ENCODE data around the gene SLC6A9.

The SLC6A9 gene

DNA sequence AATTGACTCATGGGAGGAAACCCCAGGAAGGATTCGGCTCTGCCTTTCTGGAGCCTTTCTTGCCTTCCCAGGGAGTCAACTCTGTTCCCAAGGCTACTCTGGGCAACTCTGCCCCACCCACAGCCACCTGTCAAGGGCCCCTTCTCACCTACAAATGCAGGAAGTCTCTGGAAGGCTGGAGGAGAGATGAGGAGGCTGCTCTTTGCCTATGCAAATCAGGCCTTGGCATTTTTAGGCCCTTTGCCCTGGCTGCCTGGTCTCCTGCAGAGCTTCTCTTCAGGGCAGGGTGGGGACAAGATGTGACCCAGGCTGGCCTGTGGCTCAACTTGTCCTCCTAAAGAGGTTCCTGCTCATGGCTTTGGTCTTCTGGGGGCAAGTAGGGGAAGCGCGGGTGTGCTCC, 5.4 kb downstream of the SLC6A9 start:
- no peak for FAIRE-seq

DNA sequence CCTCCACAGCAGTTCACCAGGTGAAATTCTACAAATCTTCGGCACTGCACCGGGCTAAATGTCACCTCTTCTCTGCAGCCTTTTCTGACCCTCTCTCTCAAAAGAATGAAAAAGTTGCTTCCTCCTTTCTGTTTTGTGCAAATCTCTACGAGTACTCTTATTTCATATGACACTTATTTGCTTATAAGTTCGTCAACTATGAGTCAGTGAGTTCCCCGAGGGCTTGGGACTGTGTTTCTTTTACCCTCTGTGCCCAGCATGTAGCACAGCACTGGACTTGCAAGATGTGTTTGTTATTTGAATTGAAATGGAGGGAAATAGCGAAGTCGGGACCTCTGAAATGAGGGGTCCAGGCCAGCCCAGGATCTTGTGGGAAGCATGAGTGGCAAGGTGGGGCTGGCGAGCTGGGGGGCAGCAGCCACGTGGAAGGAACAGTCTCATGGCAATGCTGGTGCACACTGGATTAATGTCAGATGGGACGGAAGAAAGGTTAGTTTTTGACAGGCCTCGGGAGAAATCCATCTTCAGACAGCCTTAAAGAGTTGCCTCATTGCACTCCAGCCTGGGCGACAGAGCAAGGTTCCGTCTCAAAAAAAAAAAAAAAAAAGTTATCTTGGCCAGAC, 6.2 kb downstream of the SLC6A9 start:
- no peak for FAIRE-seq

DNA sequence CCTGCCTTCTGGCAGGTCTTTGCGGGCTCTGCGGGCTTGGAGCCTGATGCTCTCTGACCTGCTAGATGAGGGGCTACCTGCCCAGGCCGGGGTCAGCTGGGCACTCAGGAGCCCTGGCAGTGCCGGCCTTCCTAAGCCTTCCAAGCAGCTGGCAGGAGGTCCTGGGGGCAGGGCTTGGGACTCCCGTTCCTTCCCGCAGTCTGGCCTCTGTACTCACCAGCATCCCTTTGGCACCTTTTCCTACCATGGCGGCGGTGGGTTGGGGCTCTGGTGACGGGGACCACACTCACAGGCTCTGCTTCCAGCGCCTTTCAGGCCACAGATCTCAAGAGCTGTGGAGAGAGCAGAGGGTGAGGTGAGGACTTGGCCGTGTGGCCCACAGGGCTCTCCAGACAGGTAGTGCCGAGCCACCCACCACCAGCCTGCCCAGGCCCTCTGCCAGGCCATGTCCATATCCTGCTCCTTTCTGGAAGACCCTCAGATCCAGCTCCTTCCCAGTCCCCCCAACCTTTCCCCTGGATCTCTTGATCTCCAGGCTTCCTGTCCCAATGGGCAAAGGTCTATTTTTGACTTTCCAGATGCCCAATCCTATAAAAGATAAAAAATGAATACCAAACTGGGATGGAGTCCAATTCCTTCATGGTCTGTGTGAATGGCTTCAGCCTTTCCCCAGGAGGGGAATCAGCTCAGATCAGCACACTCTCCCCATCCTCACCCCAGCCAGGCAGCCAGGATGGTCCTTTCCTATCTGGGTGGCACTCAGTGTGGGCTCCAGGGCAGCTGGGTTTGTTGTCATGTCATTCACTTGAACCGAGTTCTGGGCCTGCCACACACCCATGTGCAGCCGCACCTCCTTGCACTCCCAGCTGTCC, 7.0 kb downstream of the SLC6A9 start:
- no peak for FAIRE-seq

DNA sequence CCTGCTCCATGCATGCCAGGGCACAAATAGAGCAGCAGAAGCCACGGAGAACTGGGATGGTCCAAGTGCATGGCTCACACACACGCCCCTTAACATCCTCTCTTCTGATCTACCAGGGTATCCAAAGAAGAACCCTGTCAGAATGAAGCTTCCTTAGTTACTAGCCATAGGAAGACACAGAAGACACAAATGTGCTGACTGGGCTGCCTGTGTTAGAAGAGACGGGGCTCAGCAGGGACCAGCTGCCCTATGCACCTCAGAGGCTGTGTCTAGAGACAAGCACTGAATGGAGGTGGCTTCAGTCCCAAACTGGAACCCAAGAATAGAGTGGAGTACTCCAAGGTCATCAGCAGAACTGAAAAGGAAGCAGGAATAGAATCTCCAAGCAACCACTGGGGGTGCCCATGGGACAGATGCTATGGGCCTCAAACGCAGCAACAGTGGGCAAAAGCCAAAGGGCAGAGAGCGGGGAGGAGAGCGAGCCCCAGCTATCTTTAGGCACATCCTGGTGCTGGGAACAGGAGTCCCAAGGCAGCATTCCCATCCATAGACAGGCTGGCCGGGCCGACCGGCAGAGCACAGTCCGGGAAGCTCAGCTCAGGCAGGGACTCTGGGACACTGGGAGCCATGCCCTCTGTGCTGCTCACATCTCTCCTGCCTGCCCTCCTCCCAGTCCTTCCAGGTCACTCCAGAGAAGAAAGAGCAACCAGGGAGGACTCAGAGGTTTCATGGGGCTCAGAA, 9.5 kb downstream of the SLC6A9 start:
- FAIRE-seq = no peak

DNA sequence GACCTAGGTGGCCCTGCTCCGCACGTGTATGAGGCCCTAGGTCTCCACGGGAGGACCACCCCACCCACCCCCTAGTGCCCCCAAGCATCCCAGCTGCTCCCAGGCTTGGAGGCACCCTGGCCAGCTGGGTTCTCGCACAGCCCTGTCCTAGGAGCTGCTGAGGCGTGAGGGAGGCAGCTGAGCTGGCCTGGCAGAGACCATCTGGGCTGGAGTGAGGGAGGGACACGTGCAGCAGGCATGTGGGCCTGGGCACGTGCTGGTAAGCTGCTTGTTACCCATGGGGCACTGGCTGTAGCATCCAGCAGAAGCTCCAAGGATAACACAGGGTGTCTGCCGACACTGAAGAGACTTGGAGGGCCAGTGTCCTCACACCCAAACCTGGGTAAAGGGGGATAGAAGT, 10.1 kb downstream of the SLC6A9 start:
- FAIRE-seq = no peak

DNA sequence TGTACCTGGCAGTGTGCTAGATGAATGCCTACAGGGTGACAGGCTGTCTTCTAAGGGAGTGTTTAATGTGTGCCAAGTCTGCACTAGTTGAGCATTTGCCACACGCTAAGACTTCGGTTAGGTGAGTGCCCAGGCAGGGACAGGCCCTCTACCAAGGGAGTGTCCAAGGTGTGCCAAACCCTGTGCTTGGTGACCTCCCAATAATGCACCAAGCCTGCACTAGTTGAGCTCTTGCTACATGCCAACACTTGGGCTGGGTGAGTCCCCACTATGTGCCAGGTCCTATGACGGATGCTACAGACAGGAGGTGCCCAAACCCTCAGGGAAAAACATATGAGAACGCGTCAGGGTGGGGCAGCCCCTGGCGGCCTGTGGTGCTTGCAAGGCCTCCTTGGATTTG, 10.8 kb downstream of the SLC6A9 start:
- FAIRE-seq = no peak

DNA sequence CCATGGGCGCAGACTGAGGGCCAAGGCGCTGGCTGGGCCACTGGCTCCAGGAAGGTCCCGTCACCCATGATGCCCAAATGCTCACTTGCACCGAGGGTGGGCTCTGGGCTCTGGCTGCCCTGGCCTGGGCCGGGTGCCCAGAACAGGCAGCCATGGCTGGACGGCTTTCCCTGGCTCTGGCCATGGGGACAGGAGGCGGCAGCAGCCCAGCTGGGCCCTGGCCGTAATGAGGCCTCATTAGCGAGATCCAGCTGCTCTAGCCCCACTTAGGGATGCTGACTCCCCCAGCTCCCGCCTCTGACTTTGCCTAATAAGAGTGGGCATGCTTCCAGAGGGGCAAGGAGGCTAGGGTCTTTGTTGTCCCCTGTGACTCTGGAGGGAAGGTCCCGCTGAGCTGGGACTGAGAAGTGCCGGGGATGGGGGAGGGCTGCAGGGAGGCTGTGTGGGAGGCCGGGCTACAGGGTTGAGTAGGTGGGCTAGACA, 11.8 kb downstream of the SLC6A9 start:
- no peak for FAIRE-seq

DNA sequence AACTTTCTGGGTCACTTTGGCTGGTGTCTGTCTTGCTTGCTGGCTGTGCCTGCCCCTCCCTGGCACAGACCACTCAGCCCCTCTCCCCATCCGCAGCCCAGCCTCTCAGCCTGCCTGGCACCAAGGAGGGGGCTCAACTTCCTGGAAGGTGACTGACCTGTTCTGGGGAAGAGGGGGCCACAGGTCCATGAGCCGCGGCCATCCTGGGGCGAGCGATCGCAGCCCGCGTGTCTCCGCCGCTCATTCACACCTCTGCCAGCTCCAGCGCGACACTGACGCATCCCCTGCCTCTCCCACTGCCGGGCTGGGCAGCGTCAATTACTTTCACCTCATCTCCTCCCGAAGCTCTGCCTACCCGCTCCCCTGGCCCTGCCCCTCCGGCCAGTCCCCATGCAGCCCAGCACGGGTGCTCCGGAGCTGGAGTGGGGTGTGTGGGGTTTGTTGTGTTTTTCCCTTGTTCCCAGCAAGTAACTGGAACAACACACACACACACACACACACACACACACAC, 14.3 kb downstream of the SLC6A9 start:
- FAIRE-seq = no peak

DNA sequence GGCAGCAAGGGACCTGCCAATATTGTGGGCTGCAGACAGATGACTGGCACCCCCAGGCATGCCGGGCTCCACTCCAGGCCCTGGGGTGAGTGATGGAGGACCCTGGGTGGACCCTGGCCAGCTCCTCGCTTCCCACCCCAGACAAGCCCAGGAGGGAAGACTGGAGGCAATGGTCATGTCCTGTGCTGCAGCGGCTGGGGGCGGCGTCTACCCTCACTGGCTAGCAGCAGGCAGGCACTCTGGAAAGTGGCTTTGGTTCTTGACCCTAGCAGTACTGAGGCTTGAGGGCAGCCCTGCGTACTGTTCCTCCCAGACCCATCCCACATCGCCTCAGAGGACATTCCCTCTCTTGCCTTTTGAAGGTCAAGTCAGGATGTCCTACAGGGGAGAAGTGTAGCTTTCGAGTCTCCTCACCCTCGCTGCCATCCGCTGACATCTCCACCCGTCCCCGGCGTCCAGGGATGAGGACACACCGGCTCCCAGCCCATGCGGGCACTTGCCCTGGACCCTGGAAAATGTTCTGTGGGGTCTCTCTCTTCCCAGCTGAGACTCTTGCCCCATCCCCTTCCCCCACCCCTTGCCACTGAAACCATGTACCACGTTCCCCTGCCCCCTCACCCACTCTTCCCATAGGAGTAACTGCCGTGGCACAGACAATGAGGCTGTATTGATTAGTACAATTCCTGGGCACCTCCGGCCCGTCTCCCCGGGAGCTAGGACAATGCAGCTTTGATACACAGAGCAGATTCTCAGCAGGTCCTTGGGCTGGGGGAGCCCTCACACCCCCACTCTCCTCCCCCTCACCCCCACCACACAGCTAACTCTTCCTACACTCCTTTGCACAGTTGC, 15.0 kb downstream of the SLC6A9 start:
- FAIRE-seq = no peak

DNA sequence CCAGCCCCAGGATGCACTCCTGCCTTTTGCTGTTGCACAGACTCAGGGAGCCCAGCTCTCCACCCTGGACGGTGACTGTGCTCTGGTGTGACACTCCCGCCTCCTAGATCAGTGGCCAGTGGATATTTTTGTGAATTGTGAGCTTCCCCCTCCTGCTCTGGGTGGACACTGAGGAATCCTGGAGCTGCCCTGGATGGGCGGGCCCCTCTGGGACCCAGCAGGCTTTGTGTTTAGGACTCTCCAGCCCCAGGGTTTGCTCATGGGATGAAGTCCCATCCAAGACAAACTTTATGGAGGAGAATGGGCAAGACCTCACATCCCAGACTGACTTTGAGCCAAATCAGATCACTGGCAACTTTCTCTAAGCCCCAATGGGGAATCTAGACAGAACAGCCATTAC, 16.1 kb downstream of the SLC6A9 start:
- FAIRE-seq = no peak

DNA sequence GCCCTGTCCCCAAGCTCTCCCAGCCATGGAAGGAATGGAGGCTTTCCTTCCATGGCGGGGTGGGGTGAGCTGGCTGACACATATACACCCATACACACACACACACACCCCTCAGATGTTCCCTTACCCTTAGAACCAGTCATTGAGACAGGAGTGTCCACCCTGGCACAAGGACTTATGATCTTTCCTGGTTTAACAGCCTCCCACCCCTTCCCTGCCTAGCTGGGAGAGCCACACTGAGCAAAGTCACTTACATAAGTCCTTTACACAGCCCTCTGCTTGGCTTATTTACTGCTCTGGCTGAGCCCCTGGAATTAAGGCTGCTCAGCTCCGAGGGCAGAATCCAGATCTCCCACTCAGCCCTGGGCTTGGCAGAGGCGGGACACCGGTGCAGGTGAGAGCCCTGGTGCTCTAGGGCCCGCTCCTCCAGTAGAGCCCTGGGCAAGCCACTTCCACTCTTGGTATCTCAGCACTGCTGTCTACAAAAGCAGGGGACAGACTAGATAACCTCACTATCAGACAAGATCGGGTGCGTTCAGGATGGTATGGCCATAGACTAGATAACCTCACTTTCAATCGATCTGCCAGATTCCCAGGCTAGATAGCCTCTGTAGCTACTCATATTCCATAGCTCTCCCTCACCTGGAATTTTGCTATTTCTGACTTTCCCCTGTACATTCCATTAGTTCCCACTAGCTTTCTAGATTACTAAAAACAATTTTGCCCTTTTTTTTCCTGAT, 16.7 kb downstream of the SLC6A9 start:
- no peak for FAIRE-seq

DNA sequence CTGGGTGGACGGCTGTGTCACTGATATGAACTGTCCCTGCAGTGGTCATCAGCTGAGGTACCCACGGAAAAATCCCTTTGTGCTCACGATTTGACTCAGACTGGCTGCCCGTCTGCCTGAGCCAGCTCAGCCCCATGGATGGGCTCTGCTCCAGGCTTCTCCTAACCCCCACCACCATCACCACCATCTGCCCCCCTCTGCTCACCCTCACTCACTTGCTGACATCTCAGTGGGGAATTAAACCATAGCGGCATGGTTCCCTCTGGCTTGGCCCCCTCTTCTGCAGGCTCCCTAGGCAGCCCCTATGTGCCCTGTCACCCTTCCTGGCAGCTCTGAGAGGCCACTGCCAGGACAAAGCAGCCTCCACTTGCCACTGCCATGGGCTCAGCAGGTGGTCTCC, 17.3 kb downstream of the SLC6A9 start:
- FAIRE-seq = no peak

DNA sequence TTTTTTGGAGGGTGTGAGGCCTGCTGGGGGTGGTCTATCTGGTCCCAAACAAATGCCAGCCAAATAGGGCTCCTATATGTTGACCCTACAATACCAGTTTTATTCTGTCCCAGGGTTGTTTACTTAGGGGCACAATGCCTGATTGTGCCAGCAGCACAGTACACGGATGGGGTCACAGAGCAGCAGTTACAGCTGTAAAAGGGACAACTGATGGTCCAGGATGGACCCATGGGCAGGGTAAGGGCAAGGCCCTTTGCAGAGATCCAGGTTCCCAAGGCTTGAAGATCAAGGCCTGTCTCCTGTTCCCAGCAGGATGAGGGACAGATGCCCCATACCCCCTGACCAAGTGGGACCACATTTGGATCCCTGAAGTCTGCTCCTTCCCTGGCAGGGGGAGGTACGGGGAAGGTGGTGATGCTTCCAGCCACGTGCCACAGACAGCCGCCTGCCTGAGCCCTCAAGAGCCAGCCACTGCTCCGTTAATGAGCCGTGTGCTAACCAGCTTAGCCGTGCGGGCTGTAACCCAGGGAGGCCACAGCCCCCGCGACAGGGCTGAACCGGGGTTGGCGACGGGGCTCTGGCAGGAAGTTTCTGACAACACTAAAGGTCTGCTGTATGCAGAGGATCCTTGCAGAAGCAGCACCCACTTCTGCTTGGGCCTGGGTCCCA, 18.2 kb downstream of the SLC6A9 start:
- FAIRE-seq = no peak

DNA sequence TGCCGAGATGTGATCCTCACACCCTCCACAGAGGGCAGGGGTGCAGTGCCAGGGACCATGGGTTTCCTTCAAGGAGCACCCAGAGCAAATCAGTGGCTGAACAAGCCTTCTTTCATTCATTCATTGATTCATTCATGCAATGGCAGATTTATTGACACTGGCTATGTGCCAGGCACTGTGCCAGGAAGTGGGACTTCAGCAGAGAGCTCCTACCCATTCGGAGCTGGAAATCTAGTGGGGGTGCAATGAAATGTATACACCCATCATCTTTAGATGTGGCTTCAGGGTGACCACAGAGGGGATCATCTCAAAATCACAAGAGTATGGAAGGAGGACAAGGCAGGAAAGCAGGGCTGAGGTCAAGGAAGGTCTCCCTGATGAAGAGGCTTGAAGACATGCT, 18.9 kb downstream of the SLC6A9 start:
- FAIRE-seq = no peak

DNA sequence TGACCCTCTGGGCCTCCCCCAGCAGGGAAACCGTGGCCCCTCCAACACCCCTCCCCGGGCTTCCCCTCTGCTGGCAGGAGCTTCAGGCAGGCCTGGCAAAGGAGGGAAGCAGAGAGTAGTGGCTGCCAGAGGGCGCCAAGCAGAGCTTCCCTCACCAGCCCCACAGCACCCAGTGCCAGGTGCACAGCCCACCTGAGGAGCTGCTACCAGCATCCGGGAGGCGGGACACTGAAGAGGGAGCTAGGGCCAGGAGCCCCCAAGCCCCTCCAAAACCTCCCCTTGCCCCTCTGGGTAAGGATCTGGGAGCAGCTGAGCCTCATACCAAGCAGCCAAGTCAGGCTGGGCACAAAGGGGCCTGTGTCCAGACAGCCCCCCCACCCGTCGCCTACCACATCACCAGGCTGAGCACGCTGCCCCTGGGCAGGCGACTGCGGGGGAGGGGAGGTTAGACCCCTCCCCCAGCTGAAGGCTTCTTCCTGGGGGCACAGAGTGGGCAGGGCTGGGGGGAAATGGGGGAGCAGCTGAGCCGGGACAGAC, 20.3 kb downstream of the SLC6A9 start:
- no peak for FAIRE-seq

DNA sequence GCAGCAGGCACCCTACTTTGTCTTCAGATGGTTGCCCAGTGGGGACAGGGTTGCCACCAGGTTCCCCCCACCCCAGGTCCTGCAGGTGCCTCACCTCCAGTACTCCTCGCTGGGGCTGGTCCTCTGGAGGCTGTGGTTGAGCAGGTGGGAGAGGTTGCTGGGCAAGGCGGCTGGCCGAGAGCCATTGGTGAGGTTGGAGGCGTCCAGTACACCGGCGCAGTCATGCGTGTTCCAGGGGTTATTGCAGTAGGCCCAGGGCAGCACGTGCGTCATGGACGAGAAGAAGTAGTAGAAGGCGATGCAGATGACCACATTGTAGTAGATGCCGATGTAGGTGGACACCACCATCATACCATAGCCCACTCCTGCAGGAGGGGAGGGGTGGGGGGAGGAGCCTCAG, 23.0 kb downstream of the SLC6A9 start:
- FAIRE-seq = no peak

DNA sequence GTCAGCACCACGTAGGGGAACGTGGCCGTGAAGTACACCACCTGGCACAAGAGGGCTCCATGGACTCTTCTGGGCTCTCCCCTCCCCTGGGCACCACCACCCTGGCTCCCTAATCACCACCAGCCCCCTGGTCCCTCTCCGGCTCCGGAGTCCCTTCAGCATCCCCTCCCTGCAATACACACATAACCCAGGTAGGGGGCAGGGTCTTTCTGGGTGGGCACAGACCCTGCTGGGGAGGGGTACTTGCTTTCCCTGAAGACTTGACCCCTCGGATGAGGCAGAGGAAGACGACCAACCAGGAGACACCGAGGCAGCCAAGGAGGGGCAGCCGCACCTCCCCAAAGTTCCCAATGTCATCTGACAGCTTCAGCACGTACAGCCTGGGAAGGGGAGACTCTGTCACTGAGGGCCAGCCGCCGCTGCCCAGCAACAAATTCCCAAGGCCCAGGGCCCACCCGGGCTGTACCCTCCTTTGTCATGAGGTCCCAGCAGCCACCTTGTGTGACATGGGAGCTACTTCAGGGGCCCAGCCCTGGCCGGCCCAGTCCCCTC, 28.6 kb downstream of the SLC6A9 start:
- FAIRE-seq = no peak

DNA sequence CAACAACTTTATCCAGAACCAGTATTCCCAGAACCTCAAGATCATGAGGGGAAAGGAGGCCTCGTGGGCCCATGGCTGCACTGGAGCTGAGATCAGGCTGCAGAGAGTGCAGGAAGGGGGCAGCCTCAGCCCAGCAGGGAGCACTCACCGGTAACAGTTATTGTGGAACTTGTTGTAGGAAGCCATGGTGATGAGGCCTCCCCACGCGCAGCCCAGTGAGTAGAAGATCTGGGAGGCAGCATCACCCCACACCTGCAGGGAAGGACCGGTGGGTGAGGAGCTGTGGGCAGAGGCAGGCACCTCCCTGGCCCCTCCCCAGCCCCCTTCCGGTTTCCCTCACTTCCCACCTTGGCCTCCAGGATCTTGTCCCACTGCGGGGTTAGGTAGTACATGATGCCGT, 29.1 kb downstream of the SLC6A9 start:
- FAIRE-seq = no peak

DNA sequence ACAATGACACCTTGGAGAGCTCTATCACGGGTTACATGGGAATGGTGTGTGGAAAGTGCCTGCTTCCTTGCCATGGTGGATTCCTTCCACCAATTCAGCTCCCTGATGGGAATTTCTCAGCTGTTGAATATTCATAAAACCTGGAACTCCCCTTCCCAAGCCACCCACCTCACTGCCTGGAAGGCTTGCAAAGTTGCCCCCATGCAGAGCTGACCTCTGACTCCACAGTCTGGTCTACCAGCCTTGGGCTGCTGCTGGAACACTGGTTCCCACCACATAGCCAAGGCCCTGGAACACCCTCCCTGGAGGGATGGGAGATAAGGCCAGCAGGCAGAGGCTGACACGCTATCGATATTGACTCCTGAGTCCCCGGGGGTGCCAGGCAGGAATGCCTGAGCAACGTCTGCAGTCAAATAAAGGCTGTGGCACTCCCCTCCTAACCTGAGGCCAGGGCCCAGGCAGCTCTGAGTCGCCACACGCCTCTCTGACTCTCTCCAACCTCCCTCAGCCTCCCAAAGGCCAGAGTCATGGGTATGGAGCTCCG, 31.1 kb downstream of the SLC6A9 start:
- FAIRE-seq = no peak

DNA sequence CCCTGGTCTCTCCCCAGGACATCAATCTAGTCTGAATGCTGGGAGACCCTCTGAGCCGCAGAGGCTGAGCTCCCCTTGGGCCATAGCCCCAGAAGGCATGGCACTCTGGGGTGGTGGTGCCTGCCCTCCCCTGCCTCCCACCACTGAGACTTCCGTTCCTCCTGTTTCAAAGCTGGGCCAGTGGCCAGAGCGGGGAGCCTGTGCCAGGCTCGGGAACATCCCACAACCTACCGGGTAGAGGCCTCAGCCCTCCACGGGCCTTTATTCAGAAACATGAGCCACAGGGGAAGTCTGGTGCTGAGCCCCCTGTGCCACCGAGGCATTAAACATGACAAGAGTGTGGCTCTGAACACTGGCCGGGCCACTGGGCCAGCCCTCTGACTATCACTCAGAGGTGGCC, 31.8 kb downstream of the SLC6A9 start:
- FAIRE-seq = no peak

Data from TTC549 (cell line).